Measurements from ENCODE around the gene EPHA8. TPM values are rescaled to one million over a fixed set of nuclear protein-coding genes. Genes with fewer than 3 reads are reported as not detected.

EPHA8 gene
- polyA plus RNA-seq, 2 donors: 0.01 to 0.06 TPM

- no peaks in the 10 kb centered on the region for H3K27me3 ChIP-seq (ENCODE audit: control insufficient read depth in 1 of 2, insufficient read depth in 2 of 2, low read length in 2 of 2)
- H3K4me3 ChIP-seq (ENCODE audit: low read depth in 1 of 2, low read length in 2 of 2): no peak overlapping the region
- no peaks in the 10 kb centered on the region for H3K36me3 ChIP-seq (ENCODE audit: control insufficient read depth in 2 of 2, insufficient read depth in 2 of 2, low read length in 1 of 2)
- H3K4me1 ChIP-seq (ENCODE audit: control insufficient read depth in 2 of 2, insufficient read depth in 2 of 2, low read length in 1 of 2): no peaks in the 10 kb centered on the region
- no peak overlapping the region for H3K27ac ChIP-seq (ENCODE audit: low read depth in 2 of 2, low read length in 1 of 2)
- H3K9me3 ChIP-seq (ENCODE audit: control insufficient read depth in 2 of 2, insufficient read depth in 1 of 2, low read depth in 1 of 2, low read length in 1 of 2): peaks cover 0 to 4% of the 10 kb centered on the region in 2 donors
- WGBS, 2 donors: 47 to 51% methylated on average over 9 of the region's 9 CpGs
These were observed 9.5 kb downstream of the EPHA8 start for GRCh38 chr1:22572818-22573217.

DNA sequence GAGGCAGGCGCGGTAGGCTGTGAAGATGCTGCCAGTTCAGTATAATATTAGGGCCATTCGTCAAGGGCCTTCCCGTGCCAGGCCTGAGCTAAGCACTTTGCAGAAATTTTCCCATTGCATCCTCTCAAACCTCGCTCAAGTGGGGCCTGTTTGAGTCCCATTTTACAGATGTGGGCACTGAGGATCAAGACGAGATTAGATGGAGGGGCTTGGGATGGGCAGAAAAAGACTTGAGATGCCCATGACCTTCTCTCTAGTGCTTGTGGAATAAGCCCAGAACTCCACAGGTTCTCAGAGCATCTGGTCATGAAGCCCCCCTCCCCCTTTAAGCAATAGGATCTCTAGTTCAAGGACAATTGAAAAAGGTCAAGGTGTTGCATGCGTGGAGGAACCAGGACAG is 9.9 kb downstream of the EPHA8 start:
- 60 to 63% methylated on average over 7 of the region's 7 CpGs for WGBS, 2 donors
- Histone ChIP-seq H3K27me3 (ENCODE audit: control insufficient read depth in 1 of 2, insufficient read depth in 2 of 2, low read length in 2 of 2) (no peaks in the 10 kb centered on the region), H3K4me3 (ENCODE audit: low read depth in 1 of 2, low read length in 2 of 2) (no peak overlapping the region)

GRCh38 chr1:22575532-22576149 is 12.4 kb downstream of the EPHA8 start:
- H3K4me1 ChIP-seq (ENCODE audit: control insufficient read depth in 2 of 2, insufficient read depth in 2 of 2, low read length in 1 of 2): peaks cover 0 to 6% of the 10 kb centered on the region in 2 donors
- H3K27ac ChIP-seq (ENCODE audit: low read depth in 2 of 2, low read length in 1 of 2): no peak overlapping the region
- H3K4me3 ChIP-seq (ENCODE audit: low read depth in 1 of 2, low read length in 2 of 2): no peak overlapping the region
- no peaks in the 10 kb centered on the region for H3K36me3 ChIP-seq (ENCODE audit: control insufficient read depth in 2 of 2, insufficient read depth in 2 of 2, low read length in 1 of 2)
- WGBS, 2 donors: 44 to 51% methylated on average over 8 of the region's 8 CpGs
- peaks cover 0 to 17% of the 10 kb centered on the region in 2 donors for H3K9me3 ChIP-seq (ENCODE audit: control insufficient read depth in 2 of 2, insufficient read depth in 1 of 2, low read depth in 1 of 2, low read length in 1 of 2)
- no peaks in the 10 kb centered on the region for H3K27me3 ChIP-seq (ENCODE audit: control insufficient read depth in 1 of 2, insufficient read depth in 2 of 2, low read length in 2 of 2)

More for the DNA sequence above, 9.9 kb downstream of the EPHA8 start:
- Histone ChIP-seq H3K36me3 (ENCODE audit: control insufficient read depth in 2 of 2, insufficient read depth in 2 of 2, low read length in 1 of 2) (no peaks in the 10 kb centered on the region), H3K27ac (ENCODE audit: low read depth in 2 of 2, low read length in 1 of 2) (no peak overlapping the region), H3K9me3 (ENCODE audit: control insufficient read depth in 2 of 2, insufficient read depth in 1 of 2, low read depth in 1 of 2, low read length in 1 of 2) (peaks cover 0 to 8% of the 10 kb centered on the region in 2 donors), H3K4me1 (ENCODE audit: control insufficient read depth in 2 of 2, insufficient read depth in 2 of 2, low read length in 1 of 2) (no peaks in the 10 kb centered on the region)

- Histone ChIP-seq H3K27ac (ENCODE audit: low read depth in 2 of 2, low read length in 1 of 2) (no peak overlapping the region), H3K4me1 (ENCODE audit: control insufficient read depth in 2 of 2, insufficient read depth in 2 of 2, low read length in 1 of 2) (peaks cover 0 to 6% of the 10 kb centered on the region in 2 donors), H3K9me3 (ENCODE audit: control insufficient read depth in 2 of 2, insufficient read depth in 1 of 2, low read depth in 1 of 2, low read length in 1 of 2) (peaks cover 0 to 17% of the 10 kb centered on the region in 2 donors), H3K4me3 (ENCODE audit: low read depth in 1 of 2, low read length in 2 of 2) (no peak overlapping the region), H3K27me3 (ENCODE audit: control insufficient read depth in 1 of 2, insufficient read depth in 2 of 2, low read length in 2 of 2) (no peaks in the 10 kb centered on the region), H3K36me3 (ENCODE audit: control insufficient read depth in 2 of 2, insufficient read depth in 2 of 2, low read length in 1 of 2) (no peaks in the 10 kb centered on the region)
- 88 to 90% methylated on average over 23 of the region's 23 CpGs for WGBS, 2 donors
These were observed 12.9 kb downstream of the EPHA8 start for GRCh38 chr1:22576150-22576544.

DNA sequence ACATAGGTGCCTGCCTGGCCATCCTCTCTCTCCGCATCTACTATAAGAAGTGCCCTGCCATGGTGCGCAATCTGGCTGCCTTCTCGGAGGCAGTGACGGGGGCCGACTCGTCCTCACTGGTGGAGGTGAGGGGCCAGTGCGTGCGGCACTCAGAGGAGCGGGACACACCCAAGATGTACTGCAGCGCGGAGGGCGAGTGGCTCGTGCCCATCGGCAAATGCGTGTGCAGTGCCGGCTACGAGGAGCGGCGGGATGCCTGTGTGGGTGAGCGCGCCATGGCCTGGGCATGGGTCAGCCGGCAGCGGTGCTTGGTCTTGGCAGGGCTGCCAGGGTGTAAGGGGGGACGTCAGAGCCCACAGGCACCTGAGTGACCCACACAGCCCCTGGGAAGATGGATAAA is 13.3 kb downstream of the EPHA8 start:
- Histone ChIP-seq H3K4me1 (ENCODE audit: control insufficient read depth in 2 of 2, insufficient read depth in 2 of 2, low read length in 1 of 2) (peaks cover 0 to 6% of the 10 kb centered on the region in 2 donors), H3K4me3 (ENCODE audit: low read depth in 1 of 2, low read length in 2 of 2) (no peak overlapping the region), H3K9me3 (ENCODE audit: control insufficient read depth in 2 of 2, insufficient read depth in 1 of 2, low read depth in 1 of 2, low read length in 1 of 2) (peaks cover 0 to 17% of the 10 kb centered on the region in 2 donors), H3K27me3 (ENCODE audit: control insufficient read depth in 1 of 2, insufficient read depth in 2 of 2, low read length in 2 of 2) (no peaks in the 10 kb centered on the region), H3K27ac (ENCODE audit: low read depth in 2 of 2, low read length in 1 of 2) (no peak overlapping the region), H3K36me3 (ENCODE audit: control insufficient read depth in 2 of 2, insufficient read depth in 2 of 2, low read length in 1 of 2) (no peaks in the 10 kb centered on the region)
- WGBS, 2 donors: 91 to 93% methylated on average over 24 of the region's 24 CpGs

GRCh38 chr1:22578732-22579361 is 15.6 kb downstream of the EPHA8 start:
- Histone ChIP-seq H3K9me3 (ENCODE audit: control insufficient read depth in 2 of 2, insufficient read depth in 1 of 2, low read depth in 1 of 2, low read length in 1 of 2) (peaks cover 0 to 17% of the 10 kb centered on the region in 2 donors), H3K4me3 (ENCODE audit: low read depth in 1 of 2, low read length in 2 of 2) (no peak overlapping the region), H3K27me3 (ENCODE audit: control insufficient read depth in 1 of 2, insufficient read depth in 2 of 2, low read length in 2 of 2) (no peaks in the 10 kb centered on the region), H3K36me3 (ENCODE audit: control insufficient read depth in 2 of 2, insufficient read depth in 2 of 2, low read length in 1 of 2) (no peaks in the 10 kb centered on the region), H3K4me1 (ENCODE audit: control insufficient read depth in 2 of 2, insufficient read depth in 2 of 2, low read length in 1 of 2) (peaks cover 0 to 6% of the 10 kb centered on the region in 2 donors), H3K27ac (ENCODE audit: low read depth in 2 of 2, low read length in 1 of 2) (no peak overlapping the region)
- 80 to 96% methylated on average over 12 of the region's 12 CpGs for WGBS, 2 donors

DNA sequence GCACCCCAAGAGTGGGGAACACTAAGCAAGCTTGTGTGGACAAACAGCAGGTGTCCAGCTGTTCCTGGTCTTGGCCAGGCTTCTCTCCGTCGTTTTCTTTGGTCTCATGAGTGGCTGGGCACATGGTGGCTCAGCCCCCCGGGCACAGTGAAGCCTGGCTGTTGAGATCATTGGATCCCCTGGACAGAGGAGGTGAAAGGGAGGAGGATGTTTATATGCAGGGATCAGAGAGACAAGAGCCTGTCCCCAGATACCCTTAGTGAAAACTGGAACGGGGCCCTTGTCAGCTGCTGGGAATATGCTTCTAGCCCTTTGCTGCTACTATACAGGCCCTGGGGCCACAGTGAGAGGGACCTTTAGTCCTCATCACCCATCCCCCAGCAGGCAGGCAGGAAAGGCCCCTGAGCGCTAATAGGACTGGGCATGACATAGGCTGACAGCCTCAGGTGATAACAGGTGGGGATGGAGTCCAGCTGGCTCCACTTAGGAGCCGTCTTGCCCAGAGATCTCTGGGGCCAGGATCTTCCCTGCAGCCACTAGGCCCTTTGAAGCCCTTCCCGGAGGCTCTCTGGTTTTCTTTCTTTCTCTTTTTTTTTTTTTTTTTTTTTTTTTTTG is 16.4 kb downstream of the EPHA8 start:
- Histone ChIP-seq H3K4me1 (ENCODE audit: control insufficient read depth in 2 of 2, insufficient read depth in 2 of 2, low read length in 1 of 2) (peaks cover 0 to 6% of the 10 kb centered on the region in 2 donors), H3K27ac (ENCODE audit: low read depth in 2 of 2, low read length in 1 of 2) (no peak overlapping the region), H3K27me3 (ENCODE audit: control insufficient read depth in 1 of 2, insufficient read depth in 2 of 2, low read length in 2 of 2) (no peaks in the 10 kb centered on the region), H3K4me3 (ENCODE audit: low read depth in 1 of 2, low read length in 2 of 2) (no peak overlapping the region), H3K36me3 (ENCODE audit: control insufficient read depth in 2 of 2, insufficient read depth in 2 of 2, low read length in 1 of 2) (no peaks in the 10 kb centered on the region), H3K9me3 (ENCODE audit: control insufficient read depth in 2 of 2, insufficient read depth in 1 of 2, low read depth in 1 of 2, low read length in 1 of 2) (peaks cover 0 to 17% of the 10 kb centered on the region in 2 donors)
- WGBS, 2 donors: 35 to 53% methylated on average over 7 of the region's 7 CpGs

DNA sequence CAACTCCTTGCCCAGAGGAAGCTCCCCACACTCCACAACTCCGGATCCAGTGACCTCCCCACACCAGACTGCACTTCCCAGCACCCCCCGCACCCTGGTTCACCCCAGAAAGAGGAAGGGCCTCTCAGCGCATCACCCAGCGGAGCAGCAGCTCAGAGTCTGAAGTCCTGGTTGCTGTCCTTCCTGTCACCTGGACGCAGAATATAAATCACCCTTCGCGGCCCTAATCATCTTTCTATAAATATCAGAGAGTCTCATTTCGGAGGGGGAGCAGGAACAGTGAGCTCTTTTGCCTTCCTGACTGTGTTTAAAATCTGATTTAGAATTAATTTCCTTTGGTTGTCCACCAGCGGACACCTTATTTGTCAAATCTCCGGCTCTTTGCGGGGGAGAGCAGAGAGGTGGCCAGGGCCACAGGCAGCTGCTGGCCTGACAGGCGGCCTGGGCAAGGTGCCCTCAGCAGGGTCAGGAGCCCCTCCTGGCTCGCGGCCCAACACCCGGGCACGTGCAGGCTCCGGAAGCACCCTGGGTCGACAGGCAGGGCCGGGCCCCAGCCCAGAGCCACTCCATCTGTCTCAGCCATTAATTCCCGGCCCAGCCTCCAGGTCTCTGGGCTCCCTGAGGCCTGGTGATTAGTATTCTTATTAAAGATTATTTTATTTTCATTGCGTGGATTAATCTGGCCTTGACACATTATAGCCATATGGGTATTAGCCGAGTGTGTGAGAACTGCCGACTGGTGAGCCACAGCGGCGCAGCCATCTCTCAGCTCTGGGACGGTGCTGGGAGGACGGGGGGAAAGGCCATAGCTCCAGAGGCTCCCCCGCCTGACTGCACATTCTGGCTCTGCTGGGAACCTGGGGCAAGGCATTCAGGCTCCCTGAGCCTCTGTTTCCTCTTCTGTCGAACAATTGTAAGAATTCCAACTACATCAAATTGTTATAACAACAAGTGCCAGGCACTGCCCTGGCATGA is 19.7 kb downstream of the EPHA8 start:
- Histone ChIP-seq H3K27me3 (ENCODE audit: control insufficient read depth in 1 of 2, insufficient read depth in 2 of 2, low read length in 2 of 2) (no peaks in the 10 kb centered on the region), H3K4me1 (ENCODE audit: control insufficient read depth in 2 of 2, insufficient read depth in 2 of 2, low read length in 1 of 2) (peaks cover 0 to 6% of the 10 kb centered on the region in 2 donors), H3K36me3 (ENCODE audit: control insufficient read depth in 2 of 2, insufficient read depth in 2 of 2, low read length in 1 of 2) (no peaks in the 10 kb centered on the region), H3K9me3 (ENCODE audit: control insufficient read depth in 2 of 2, insufficient read depth in 1 of 2, low read depth in 1 of 2, low read length in 1 of 2) (peaks cover 0 to 13% of the 10 kb centered on the region in 2 donors), H3K4me3 (ENCODE audit: low read depth in 1 of 2, low read length in 2 of 2) (no peak overlapping the region), H3K27ac (ENCODE audit: low read depth in 2 of 2, low read length in 1 of 2) (no peak overlapping the region)
- 69 to 70% methylated on average over 29 of the region's 29 CpGs for WGBS, 2 donors

- 75 to 79% methylated on average over 10 of the region's 10 CpGs for WGBS, 2 donors
These were observed 20.8 kb downstream of the EPHA8 start for GRCh38 chr1:22584001-22584562.

More at GRCh38 chr1:22584001-22584562, 20.8 kb downstream of the EPHA8 start:
- Histone ChIP-seq H3K9me3 (ENCODE audit: control insufficient read depth in 2 of 2, insufficient read depth in 1 of 2, low read depth in 1 of 2, low read length in 1 of 2) (peaks cover 0 to 2% of the 10 kb centered on the region in 2 donors), H3K4me1 (ENCODE audit: control insufficient read depth in 2 of 2, insufficient read depth in 2 of 2, low read length in 1 of 2) (peaks cover 0 to 4% of the 10 kb centered on the region in 2 donors), H3K27me3 (ENCODE audit: control insufficient read depth in 1 of 2, insufficient read depth in 2 of 2, low read length in 2 of 2) (peaks cover 0 to 2% of the 10 kb centered on the region in 2 donors), H3K4me3 (ENCODE audit: low read depth in 1 of 2, low read length in 2 of 2) (no peak overlapping the region), H3K36me3 (ENCODE audit: control insufficient read depth in 2 of 2, insufficient read depth in 2 of 2, low read length in 1 of 2) (no peaks in the 10 kb centered on the region), H3K27ac (ENCODE audit: low read depth in 2 of 2, low read length in 1 of 2) (no peak overlapping the region)

Data from esophagus (tissue), 2 donors.